Right atrium auricular region (tissue), 2 donors: ENCODE data around the gene CD276. TPM values are rescaled to one million over a fixed set of nuclear protein-coding genes. Genes with fewer than 3 reads are reported as not detected.
A peak's percentile ranks its signal among the peaks of the same experiment; 100 is the strongest.
"Not testable (repeated sequence)": the region's sequence is repeated elsewhere in the genome, so short reads cannot be mapped to it uniquely, and the experiment has no call there.

Experiments
- DNase-seq: peaks from one replicate; pipeline ENCODE4 v3.0.0-alpha.2; 2019; ENCODE audit warnings: low spot score
- H3K27ac ChIP-seq, 2 donors: fragments of 200-600 bp; sonication (generic); 1 replicate in 1 of 2; 2 replicates in 1 of 2; pipeline ENCODE4 v1.5.1; 2016 to 2019
- H3K27me3 ChIP-seq, 2 donors: fragments of 200-600 bp; sonication (generic); one replicate each; pipeline versions ENCODE4 v1.5.1 to v1.6.0; 2017 to 2019
- H3K36me3 ChIP-seq: fragments of 200-600 bp; sonication (generic); one replicate; pipeline ENCODE4 v1.5.1; 2016
- H3K4me1 ChIP-seq, 2 donors: fragments of 200-600 bp; sonication (generic); one replicate each; pipeline versions ENCODE4 v1.5.1 to v1.6.0; 2017 to 2019
- H3K4me3 ChIP-seq, 2 donors: fragments of 200-600 bp; sonication (generic); 1 replicate in 1 of 2; 2 replicates in 1 of 2; pipeline ENCODE4 v1.5.1; 2017 to 2019; ENCODE audit warnings: mild to moderate bottlenecking in 1 of 2, moderate library complexity in 1 of 2
- H3K9me3 ChIP-seq, 2 donors: fragments of 200-600 bp; sonication (generic); one replicate each; pipeline ENCODE4 v1.5.1; 2019
- total RNA-seq, 2 donors: library from RNA; depleted of rRNA; stranded (reverse); fragments of >200 nt; gene quantifications; one replicate each; pipeline ENCODE4 v1.1.0, GENCODE V29; 2016
- TF ChIP-seq, protein P1 (sequence below), 2 donors: fragments of 200-600 bp; sonication (generic); IDR thresholded peaks; one replicate each; pipeline ENCODE4 v1.5.1; 2019; ENCODE audit warnings: antibody characterized with exemption in 2 of 2

CD276 gene
- total RNA-seq: 10 to 100 TPM; 31.2 to 60.4 TPM

DNA sequence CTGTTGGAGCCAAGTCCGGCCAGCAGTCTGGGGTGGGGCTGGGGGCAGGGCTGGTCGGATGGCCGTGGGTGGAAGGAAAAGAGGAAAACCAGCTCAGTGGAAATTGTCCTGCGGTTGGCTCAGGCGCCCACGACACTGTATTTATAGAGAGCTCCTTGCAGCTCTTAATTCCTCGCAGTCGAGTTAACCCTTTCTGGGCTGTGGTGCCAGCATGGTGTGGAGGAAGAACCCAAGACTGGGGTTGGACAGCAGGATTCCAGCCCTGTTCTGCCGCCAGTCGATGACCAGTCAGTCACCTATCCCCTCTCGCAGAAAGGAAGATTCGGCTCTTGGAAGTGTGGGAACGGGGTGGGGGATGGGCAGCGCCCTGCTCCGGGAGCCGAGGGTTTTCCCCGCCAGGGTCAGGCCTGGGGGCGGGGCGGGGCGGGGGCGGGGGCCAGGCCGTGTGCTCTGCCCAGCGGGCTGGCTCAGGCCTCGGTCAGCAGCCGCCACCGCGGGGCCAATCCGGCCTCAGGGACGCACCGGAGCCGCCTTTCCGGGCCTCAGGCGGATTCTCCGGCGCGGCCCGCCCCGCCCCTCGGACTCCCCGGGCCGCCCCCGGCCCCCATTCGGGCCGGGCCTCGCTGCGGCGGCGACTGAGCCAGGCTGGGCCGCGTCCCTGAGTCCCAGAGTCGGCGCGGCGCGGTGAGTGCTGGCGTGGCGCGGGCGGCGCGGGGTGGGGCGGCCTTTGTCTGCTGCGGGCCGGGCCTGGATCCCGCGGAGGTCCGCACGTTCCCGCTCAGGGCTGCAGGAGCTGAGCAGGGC lies at the start of gene CD276:
CD276 (plus strand) TSS at position 607 of the 804 bp plus-strand sequence. CDS start 15,257 bp downstream, outside the sequence.
- Histone ChIP-seq H3K4me3 (peak within 1 kb of the TSS; percentile 88 to 90), H3K4me1 (peaks cover 0 to 57% of the 10 kb centered on the region in 2 donors), H3K9me3 (no peaks in the 10 kb centered on the region), H3K27ac (peak within 1 kb of the TSS; percentile 92 to 93), H3K36me3 (no peaks in the 10 kb centered on the region), H3K27me3 (no peaks in the 10 kb centered on the region)
- DNase-seq: peak; percentile 77
- TF ChIP-seq, protein P1, sequence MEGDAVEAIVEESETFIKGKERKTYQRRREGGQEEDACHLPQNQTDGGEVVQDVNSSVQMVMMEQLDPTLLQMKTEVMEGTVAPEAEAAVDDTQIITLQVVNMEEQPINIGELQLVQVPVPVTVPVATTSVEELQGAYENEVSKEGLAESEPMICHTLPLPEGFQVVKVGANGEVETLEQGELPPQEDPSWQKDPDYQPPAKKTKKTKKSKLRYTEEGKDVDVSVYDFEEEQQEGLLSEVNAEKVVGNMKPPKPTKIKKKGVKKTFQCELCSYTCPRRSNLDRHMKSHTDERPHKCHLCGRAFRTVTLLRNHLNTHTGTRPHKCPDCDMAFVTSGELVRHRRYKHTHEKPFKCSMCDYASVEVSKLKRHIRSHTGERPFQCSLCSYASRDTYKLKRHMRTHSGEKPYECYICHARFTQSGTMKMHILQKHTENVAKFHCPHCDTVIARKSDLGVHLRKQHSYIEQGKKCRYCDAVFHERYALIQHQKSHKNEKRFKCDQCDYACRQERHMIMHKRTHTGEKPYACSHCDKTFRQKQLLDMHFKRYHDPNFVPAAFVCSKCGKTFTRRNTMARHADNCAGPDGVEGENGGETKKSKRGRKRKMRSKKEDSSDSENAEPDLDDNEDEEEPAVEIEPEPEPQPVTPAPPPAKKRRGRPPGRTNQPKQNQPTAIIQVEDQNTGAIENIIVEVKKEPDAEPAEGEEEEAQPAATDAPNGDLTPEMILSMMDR (IDR thresholded peaks at IDR 0.05): peak in 1 of 2 donors; percentile 19

DNA sequence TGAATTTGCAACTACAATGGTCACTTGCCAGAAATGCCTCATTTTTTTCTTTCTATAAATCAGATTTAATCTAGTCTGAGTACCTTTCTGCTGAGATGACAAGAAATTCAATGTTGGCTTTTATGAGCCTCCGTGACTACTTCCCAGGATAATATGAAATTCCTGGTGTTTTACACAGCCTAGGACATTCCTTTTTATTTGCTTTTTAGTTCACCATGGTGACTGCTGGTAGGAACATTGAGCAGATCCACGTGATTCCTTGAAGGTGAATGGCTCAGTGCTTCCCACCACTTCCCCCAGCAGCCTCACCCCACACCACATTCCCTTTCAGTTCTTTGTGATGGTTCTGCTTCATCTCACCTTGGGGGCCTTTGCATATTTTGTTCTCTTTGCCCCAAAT lies 46.7 kb upstream of the CD276 start:
- no peaks in the 10 kb centered on the region for H3K27me3 ChIP-seq
- TF ChIP-seq, protein P1 (IDR thresholded peaks at IDR 0.05): no peak
- H3K4me1 ChIP-seq: peaks cover 0 to 12% of the 10 kb centered on the region in 2 donors
- no peaks in the 10 kb centered on the region for H3K9me3 ChIP-seq
- no peak overlapping the region for H3K4me3 ChIP-seq
- no peak overlapping the region for H3K27ac ChIP-seq
- DNase-seq: no peak
- H3K36me3 ChIP-seq: no peaks in the 10 kb centered on the region

DNA sequence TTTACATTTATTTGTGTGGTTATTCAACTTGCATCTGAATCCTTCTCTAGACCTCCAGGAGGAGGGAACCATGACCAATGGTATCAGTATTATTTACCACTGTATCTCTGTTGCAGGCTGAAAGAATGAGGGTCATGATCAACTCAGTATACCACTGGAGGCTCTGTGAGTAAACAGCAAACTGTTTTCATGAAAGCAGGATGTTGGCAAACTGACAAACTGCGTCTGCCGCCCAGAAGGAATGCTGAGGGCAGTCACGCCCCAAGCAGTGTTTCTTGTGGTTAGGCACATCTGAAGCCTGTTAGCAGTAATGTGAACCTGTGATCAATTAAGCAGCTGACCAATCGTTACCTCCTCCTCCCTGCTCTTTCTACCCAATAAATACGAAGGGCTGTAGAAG lies 44.7 kb upstream of the CD276 start:
- not testable (repeated sequence) for H3K4me3 ChIP-seq, H3K9me3 ChIP-seq, DNase-seq, H3K27ac ChIP-seq, H3K27me3 ChIP-seq, H3K36me3 ChIP-seq, H3K4me1 ChIP-seq

DNA sequence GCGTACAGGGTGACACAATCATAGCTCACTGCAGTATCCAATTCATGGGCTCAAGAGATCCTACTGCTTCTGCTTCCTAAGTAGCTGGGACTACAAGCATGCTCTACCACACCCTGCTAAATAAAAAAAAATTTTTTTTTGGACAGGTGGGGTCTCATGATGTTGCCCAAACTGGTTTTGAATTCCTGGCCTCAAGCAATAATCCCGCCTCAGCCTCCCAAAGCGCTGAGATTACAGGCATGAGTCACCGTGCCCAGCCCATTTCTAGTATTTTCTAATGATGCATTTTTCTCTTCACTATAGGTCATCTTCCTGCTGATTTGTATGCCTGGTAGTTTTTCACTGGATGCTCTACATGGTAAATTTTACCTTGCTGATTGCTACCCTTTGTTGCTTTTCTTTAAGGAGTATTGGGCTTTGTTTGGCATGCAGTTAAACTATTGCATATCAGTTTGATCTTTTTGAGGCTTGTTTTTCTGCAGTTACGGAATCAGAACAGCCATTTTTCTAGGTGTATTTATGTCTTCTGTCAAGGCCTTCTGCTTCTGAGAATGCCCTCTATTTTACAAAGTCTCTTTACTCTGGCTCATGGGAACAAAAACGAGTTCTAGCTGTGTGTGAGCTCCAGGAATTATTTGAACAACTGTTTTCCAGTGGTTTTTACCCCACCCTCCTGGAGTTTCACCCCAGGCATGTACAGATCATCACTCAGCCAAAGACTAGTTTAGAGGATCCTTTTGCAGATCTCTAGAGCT lies 36.7 kb upstream of the CD276 start:
- Histone ChIP-seq H3K9me3 (no peaks in the 10 kb centered on the region), H3K27me3 (no peaks in the 10 kb centered on the region), H3K4me1 (no peaks in the 10 kb centered on the region), H3K27ac (no peak overlapping the region), H3K4me3 (no peak overlapping the region), H3K36me3 (no peaks in the 10 kb centered on the region)
- no peak for DNase-seq
- TF ChIP-seq, protein P1 (IDR thresholded peaks at IDR 0.05): no peak

DNA sequence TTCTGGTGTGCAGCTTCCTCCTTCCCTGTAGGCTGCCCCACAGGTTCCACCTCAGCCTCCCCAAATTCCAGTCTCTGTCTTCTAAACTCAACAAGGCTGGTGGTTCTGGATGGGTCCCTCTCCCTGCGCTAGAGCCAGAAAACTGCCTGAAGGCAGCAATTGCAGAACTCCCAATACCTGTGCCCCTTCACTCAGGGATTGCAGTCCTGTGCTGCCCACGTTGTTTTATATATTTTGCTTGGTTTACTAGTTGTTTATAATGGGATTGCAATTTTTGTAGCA lies 36.2 kb upstream of the CD276 start:
- Histone ChIP-seq H3K27me3 (no peaks in the 10 kb centered on the region), H3K9me3 (no peaks in the 10 kb centered on the region), H3K4me1 (no peaks in the 10 kb centered on the region), H3K36me3 (no peaks in the 10 kb centered on the region), H3K27ac (no peak overlapping the region), H3K4me3 (no peak overlapping the region)
- TF ChIP-seq, protein P1 (IDR thresholded peaks at IDR 0.05): no peak
- no peak for DNase-seq

DNA sequence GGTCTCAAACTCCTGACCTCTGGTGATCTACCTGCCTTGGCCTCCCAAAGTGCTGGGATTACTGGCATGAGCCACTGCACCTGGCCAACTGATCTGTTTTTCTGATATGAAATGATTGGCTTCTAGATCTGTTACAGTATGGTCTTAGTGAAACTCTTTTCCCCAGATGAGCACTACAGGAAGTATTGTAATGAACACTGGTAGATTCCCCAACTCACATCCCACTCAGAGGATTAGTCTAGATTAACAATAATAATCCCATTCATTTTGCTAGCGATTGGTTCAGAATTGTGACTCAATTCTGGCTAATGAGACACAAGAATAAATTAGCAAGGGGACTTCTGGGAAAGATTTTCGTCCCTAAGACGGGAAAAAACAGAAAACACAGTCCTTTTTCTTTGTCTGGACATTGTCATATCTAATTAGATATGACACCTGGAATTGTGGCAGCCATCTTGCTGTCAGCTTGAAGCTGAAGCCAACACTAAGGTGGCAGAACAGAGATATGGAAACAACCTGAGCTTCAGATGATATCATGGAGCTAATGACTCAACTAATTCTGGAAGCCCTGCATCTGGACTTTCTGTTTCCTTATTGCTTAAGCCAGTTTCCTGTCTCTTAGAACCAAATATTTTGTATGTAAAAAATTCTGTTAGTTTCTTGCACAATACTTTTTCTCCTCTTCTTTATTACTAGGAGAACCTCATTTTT lies 33.6 kb upstream of the CD276 start:
- H3K9me3 ChIP-seq: no peaks in the 10 kb centered on the region
- no peak overlapping the region for H3K27ac ChIP-seq
- no peak overlapping the region for H3K4me3 ChIP-seq
- no peaks in the 10 kb centered on the region for H3K36me3 ChIP-seq
- TF ChIP-seq, protein P1 (IDR thresholded peaks at IDR 0.05): no peak
- DNase-seq: no peak
- no peaks in the 10 kb centered on the region for H3K27me3 ChIP-seq
- H3K4me1 ChIP-seq: no peaks in the 10 kb centered on the region
